Esophagus mucosa (tissue), 1 donor: ENCODE measurements around the gene HPD. TPM values are rescaled to one million over a fixed set of nuclear protein-coding genes. Genes with fewer than 3 reads are reported as not detected.

Source experiments
- ATAC-seq: fragments of 200-7000 bp; cut with Tn5 transposase; one replicate; pipeline ENCODE4 v1.9.1; 2020
- total RNA-seq: library from RNA; stranded (reverse); gene quantifications from one replicate; pipeline ENCODE4 v1.2.4, GENCODE V29; 2023
- donor health status: DM: yes; HTN: yes; CAD: no.

HPD gene
- total RNA-seq, 1 donor from 2014 or later = 0.28 TPM

DNA sequence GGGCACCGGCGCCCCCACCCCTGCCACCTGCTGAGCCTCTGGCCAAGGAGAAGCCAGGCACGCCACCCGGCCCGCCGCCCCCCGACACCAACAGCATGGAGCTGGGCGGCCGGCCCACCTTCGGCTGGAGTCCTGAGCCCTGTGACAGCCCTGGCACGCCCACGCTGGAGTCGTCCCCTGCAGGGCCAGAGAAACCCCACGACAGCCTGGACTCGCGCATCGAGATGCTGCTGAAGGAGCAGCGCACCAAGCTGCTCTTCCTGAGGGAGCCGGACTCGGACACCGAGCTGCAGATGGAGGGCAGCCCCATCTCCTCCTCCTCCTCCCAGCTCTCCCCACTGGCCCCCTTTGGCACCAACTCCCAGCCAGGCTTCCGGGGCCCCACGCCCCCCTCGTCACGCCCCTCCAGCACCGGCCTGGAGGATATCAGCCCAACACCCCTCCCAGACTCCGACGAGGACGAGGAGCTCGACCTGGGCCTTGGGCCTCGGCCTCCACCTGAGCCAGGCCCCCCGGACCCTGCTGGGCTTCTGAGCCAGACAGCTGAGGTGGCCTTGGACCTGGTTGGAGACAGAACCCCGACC lies 48.3 kb downstream of the HPD start:
- ATAC-seq = no peak

DNA sequence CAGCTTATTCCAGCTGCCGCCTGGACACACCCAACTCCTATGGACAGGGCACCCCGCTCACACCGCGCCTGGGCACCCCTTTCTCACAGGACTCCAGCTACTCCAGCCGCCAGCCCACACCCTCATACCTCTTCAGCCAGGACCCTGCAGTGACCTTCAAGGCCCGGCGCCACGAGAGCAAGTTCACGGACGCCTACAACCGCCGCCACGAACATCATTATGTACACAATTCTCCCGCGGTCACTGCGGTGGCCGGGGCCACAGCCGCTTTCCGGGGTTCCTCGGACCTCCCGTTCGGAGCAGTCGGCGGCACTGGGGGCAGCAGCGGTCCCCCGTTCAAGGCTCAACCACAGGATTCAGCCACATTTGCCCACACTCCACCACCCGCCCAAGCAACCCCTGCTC lies 48.9 kb downstream of the HPD start:
- no peak for ATAC-seq

DNA sequence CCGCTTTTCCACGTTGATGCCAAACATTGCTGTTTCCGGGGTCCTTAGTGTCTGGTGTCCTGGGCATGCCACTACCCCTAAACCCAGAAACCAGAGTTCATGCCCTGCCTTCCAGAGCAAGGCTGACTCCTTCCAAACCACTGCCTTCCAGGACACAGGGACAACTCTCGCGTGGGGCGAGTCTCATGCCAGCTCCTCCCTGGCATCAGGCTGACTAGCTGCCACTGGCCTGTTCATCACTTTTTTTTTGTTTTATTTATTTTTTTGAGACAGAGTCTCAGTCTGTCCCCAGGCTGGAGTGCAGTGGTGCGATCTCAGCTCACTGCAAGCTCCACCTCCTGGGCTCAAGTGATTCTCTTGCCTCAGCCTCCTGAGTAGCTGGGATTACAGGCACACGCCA lies 50.0 kb downstream of the HPD start:
- no peak for ATAC-seq

DNA sequence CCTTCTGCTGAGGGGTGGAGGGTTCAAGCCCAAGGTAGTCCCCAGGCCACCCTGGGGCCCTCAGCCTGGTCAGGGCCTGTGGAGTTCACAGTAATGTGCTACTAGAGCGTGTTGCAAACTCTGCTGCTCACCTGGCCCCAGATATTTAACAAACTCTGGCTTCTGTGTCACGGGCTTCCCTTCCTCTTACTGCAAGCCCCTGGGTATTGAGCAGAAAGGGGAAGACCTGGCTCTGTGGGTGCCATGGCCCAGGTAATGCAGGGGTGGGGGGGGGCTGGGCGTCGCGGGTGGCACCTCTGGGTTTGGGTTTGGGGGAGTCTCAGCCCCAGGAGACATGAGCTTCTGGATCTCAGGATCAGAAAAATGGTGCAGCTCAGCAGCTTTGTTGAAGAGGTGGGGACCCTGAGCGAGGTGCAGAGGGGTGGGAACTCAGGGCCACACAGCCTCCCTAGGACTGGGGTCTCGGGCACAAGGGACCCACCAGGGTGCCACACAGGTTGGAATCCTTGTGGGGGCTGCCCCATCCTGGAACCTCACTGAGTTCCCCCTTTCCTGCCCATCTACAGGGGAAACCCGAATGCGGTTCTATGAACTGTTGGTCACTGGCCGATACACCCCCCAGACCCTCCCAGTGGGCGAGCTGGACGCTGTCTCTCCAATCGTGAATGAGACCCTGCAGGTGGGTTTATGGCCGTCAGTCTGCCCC lies 50.9 kb downstream of the HPD start:
- ATAC-seq = no peak

DNA sequence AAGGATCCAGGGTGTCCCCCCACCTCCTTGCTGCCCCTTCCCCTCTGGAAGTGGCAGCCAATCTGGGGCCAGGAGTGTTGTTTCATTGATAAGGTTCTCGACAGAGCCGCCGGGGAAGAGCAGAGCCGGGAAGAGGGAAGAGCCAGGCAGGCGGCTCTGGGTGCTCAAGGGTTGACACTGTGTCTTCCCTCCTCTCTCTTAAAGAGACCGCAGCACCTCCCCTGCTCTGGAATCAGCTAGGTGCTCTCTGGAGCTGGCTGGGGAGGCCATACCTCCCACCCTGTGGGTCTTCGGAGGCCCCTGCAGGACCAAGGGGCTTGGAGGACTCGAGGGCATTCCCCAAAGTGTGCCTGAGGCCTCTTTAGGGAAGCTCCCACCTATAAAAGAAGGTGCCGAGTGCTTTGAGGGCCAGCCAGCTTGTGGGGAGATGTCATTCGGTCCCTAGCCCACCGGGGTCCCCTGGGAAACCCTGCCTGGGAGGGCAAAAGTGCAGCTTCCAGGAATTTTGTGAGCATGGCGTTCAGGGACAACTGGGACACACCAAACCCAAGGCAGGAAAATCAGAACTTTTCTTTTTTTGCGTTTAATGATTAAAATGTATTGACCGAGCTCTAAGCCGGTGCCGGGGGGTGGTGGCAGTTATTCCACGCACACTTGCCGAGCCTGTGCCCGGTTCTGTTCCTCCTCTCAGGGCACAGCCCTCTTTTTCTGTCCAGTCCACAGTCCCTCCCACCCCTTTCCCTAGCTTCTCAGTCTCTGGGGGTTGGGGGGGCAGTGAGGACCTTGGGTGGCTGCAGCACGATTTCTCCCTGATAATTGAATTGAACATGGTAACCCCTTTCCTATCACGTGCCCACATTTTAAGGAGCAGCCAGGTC lies 51.9 kb downstream of the HPD start:
- no peak for ATAC-seq

DNA sequence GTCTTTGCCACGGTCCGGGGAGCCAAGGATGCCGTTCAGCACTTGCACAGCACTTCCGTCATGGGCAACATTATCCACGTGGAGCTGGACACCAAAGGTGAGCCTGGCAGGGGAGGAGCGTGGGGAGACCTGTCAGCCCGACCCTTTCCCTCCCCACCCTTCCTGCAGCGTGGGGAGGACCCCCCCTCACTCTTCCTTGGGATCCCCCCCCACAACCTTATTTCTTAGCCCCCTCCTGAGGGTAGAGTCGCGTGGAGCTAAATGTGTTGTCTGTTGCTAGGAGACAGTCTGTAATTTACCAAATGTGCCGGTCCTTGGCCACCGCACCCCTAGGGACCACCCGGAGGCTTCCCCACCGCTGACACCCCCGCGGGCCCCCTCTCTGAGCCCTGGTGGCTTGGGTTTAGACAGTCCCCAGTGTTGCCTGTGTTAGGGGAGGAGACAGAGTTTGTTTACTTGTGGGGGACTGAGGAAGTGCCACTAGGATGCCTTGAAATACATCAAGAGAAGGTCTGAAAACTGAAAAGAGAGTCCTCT lies 52.6 kb downstream of the HPD start:
- no peak for ATAC-seq

DNA sequence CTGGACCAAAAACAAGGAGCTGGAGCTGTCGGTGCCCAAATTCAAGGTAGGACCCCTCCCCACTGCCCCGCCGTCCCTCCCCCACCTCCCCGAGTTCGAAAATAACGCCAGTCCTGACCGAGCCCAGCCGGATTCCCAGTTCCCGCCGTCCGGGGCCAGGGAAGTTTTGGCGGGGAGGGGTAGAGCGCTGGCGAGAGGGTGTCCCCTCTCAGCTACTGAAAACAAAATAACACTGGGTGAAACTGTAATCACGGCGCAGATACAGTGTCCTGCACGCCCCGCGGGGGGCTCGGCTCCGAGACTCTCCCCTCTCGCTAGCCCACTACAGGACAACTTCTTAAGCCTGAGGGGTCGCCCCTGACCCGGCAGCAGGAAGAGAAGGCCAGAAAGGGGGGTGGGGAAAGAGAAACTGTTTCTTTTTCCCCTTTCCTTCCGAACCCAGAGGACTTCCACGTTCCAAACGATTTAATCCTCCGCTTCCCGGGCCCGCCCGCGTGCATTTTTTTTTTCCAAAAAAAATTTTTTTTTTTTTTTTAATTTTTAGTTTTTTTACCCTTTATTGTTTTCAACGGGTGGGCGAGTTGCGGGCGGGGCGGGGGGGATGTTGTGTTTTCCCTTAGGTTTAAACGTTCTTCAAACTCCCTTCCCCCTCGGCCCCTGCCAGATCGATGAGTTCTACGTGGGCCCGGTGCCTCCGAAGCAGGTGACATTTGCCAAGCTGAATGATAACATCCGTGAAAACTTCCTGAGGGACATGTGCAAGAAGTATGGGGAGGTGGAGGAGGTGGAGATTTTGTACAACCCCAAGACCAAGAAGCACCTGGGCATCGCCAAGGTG lies 53.3 kb downstream of the HPD start:
- ATAC-seq = no peak

DNA sequence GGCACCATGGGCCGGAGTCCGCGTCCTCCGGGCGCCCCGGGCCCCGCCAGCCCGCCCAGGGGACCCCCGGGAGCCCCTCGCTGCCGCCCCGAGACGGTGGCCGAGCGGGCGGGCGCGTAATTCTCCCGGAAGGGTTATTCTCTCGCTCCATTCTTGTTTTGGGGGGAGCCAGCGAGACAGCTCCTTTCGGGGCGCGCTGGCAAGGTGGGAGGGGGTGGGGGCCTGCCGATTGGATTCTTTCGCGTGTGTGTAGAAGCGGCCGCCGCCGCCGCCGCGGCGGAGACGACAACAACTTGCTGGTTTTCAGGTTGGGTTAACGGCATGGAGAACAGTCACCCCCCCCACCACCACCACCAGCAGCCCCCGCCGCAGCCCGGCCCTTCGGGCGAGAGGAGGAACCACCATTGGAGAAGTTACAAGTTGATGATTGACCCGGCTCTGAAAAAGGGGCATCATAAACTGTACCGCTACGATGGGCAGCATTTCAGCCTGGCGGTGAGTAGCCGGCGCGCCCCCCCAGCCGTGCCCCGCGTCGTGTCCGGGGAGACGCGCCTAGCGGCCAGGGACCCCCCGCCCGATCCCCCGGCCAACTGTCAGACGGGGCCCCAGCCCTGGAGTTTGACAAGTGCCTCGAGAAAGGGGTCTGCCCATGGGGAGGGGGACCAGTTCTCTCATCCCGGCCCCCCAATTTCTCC lies 54.1 kb downstream of the HPD start:
- no peak for ATAC-seq

DNA sequence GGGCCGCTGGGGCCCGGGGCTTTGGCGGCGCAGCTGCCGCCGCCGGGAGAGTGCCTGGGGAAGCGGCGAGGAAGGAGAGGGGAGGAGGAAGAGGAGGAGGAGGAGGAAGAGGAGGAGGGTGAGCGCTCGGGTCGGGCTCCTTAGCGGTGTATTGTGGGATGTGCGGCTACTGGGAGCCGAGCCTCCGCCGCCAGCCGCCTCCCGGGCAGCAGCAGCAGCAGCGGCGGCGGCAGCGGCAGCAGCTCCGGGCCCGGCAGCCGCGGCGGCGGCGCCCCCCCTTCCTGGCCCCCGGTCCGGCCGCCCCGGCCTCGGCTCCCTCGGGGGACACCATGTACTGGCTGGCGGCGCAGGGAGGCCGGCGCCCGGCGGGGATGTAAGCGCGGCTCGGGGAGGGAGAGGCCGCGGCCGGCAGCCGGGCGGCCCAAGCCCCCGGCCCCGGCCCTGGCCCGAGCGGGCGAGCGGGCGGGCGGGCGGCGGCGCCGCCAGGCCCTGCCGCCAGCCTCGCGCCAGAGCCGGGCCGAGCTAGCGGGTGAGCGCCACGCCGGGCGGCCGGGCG lies 54.7 kb downstream of the HPD start, which contains the start of gene SETD1B:
Gene SETD1B (plus strand): TSS at position 149 of the 556 bp plus-strand sequence. CDS start 729 bp downstream, outside the sequence.
- no peak for ATAC-seq

DNA sequence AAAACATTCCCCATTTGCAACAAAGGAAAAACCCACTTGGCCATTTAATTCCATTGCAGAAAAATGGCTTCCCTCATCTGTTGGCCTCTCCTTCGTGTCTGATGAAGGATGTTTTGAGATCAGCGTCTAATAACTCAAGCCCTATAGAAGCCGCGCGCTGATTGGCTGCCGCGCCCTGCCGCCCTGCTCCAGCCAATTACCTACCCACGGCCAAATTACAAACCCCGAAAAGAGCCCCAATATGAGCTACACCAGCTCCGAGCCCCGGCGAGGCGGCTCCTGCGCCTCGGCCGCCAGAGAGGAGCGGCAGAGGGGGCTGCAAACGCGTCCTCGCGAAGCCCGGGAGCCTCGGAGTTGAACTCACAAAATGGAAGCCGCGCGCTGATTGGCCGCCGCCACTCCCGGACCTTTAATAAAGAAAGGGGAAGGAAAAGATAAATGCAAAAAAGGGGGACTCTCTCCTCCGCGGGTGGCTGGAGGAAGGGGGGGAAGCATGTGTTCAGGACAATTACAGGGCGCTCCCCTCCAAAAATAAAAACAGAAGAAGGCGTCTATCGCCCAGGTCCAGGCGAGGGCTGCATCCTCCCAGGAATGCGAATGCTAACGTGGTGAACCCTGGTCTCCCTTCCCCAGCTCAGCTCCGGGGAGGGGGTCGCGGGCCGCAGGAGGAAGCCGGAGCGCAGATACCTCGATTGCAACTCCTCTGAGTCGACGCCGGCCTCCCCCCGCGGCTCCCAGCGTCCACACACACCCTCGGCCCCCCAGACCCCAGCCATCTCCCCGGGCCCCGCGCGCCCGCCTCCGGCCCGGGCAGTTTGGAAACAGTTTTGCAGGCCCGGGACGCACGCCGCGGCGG lies 55.6 kb downstream of the HPD start:
- ATAC-seq = peak; percentile 49

DNA sequence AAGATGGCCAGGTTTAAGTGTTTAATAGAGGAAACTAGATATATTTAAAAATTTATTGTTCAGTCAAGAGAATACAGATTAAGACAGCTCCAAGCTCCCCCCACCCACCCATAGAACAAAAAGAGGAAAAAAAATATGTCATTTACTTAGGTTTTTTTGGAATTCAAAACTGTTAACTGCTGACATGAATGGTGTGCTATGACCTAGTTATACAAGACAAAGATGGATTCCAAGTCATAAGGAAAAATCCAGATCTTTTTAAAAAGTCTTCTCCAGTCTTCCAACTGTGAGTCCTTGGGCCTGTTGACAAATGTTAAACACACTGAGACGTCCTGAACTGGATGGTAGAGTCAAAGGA lies 56.2 kb downstream of the HPD start:
- ATAC-seq = no peak

DNA sequence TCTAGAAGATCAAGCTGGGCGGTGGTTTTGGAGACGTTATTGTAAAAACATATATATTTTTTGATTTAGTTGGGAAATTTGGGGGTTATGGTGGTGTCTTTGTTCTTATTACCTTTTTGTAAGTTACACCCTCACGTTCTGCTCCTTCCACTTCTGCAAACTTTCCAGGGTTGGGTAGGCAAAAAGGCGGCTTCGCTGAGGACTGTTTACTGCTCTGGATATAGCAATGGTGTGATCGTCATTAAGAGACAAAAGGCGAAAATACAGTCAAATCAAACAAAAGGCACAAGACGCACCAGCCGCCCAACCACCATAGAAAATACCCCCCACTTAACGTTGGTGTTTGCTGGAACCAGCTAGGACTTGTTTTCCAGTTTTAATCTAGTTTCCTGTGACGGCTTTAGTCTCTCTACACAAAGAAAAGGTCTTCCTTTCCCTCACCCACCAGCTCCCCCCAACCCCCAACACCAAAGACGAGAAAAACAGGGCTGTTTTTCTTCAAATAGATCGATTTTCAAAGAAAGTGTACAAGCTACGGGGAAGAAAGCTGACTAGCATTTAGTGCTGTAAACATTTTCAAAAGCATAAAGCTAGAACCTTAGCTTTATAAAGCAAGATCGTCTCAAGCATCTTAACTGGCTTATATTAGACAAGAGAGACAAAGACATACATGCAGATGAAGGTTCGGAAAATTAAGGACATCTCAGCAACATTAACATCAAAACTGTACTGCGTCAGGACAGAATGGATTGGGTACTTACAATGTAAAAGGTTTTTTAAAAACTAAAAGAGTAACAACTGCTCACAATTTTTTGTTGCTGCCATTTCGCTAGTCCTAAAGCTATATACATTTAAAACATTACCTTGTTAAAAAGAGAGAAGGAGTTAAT lies 56.8 kb downstream of the HPD start:
- no peak for ATAC-seq

DNA sequence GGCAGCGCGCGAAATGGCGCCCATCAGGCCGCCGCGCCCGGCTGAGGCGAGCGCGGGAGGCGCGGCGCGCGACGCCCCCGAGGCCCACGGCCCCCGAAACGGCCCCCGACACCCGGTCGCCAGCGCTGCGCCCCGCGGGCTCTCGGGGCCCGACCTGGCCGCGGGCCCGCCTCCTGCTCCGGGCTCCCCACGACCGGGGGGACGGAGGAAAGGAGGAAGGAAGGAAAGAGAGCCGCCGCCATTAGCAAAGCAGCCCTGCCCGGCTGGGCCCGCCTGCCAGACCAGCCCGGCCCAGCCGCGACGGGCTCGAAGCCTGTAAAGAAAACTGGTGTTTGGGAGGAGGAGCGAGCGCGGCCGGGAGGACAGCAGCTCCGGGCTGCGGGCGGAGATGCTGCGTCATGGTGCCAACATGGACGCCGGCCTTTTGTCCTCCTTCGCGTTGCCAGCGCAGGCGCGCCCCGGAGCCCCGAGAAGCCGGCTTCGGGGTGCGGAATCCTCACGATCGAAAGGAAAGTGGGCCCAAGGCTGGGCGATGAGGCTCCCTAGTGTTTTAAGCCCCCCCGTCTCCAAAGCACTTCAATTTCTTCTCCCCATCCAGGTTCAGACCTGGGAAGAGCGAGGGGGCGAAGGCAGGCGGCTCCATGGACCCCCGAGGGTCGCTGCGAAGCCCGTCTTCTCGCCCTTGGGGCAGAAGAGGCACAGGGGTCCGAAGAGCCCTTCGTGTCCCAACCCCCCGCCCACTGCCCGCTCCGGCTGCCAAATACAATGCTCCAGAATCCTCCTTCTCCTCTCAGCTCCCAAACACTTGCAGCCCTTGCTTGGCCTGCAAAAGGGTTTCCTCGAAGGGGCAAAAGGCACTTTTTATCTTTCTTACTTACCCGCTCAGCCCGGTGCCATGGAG lies 57.7 kb downstream of the HPD start:
- ATAC-seq = peak; percentile 13

DNA sequence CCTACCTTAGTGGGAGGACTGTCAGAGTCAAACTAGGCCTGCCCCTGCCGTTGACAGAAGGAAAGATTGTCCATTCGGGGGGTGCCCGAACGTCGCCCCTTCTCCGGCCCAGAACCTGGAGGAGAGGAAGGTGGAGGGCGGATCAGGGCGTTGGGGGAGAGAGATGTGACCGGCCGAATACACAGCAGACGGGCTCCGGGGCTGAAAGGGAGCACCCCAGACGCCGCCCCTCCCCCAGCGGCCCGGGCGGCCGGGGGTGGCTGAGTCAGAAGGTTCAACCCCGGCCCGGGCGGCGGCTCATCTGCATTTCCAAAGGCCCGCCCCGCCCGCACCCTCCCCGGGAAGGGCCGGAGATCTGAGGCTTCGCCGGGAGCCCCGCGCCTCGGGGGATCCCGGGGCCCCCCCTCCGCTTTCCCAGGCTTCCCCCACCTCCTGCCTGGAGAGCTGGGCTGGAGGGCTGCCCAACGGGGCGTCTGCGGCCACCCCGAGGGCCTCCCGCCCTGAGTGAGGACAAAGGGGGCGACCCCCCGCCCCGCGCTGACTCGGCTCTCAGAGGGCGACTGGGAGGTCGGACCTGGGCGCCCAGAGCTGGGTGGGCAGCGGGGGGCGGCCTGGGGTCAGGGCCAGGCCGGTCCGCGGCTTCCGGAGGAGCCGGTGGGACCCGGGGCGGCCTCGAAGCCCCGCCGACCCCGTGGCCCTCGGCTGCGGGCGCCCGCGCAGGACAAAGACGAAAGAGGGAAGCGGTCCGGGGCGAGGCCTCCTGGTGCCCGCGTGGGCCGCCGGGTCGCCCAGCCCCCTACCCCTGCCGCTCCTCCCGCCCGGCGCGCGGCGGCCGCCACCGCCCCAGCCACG lies 58.6 kb downstream of the HPD start:
- peak; percentile 70 for ATAC-seq

DNA sequence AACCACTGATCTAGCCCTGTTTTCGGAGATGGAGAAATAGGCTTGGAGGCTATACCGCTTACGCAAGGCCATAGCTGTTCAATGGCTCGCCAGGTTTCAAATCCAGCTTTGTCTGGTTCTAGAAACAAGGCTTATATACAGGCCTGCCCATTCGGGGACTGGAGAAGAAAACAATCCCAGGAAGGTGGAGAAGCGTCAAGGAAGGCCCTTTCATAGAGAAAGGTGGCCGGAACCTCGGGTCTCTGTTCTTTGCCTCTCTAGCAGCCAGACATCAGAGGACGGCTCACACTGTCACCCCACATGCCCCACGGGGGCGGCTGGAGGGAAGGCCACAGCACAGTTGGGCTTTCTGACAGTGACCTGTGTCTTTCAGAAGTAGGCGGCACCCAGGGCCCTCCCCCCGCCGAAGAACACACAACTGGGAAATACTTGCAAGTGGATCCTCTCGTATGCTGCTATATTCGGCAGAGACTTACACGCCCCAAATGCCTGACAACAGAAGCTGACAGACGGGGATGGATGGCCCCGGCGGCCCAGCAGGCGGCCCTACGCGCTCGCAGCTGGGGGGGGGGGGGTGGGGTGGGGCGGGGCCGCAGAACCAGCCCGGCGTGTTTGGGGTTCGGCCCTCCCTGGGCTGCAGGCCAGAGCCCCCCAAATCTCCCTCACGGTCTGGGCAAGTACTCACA lies 59.4 kb downstream of the HPD start:
- ATAC-seq = peak; percentile 53

DNA sequence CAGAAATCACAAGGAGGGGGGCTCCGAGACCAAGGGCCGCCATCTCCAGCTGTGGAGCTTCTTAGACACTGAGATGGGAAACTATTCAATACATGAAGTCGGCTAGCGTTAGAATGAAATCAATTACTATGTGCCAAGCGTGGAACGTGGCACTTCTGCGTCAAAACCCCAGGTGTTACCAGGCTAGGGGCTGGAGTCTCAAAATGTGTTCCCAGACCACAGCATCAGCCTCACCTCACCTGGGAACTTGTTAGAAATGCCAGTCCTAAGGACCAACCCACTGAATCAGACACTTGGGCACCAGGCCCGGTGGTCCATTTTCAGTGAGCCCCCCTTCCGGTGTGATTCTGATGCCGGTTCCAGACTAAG lies 59.9 kb downstream of the HPD start:
- ATAC-seq = no peak
